K562 (cell line): ENCODE measurements around the gene DAB2IP. TPM values are rescaled to one million over a fixed set of nuclear protein-coding genes. Genes with fewer than 3 reads are reported as not detected.

Experiments
- ATAC-seq: fragments of 200-7000 bp; cut with Tn5 transposase; 3 replicates; pipeline ENCODE4 v1.9.1; 2020; ENCODE audit warnings: moderate library complexity
- BruUV-seq: library from RNA; stranded (reverse); fragments of 400-500 nt; replicated peaks from 2 replicates; lab custom pipeline; 2021; lab: Mats Ljungman, UMichigan
- CTCF ChIA-PET: fragments of 300-600 bp; formaldehyde crosslinking; extraction: SDS; loops from one replicate; lab custom pipeline; 2021; ENCODE audit warnings: low intra/inter-chr PET ratio; lab: Yijun Ruan, JAX
- POLR2A ChIA-PET: fragments of 300-600, 350-650 bp; sonication (Branson Sonifier 250); formaldehyde crosslinking; extraction: SDS; loops from one replicate; lab custom pipeline; 2021; ENCODE audit warnings: antibody characterized with exemption, inconsistent platforms; lab: Yijun Ruan, JAX
- DNase-seq, 4 experiments: peaks; one replicate each; pipeline versions ENCODE4 v3.0.0 to v3.0.0-alpha.2; 2011 to 2018; ENCODE audit warnings: low spot score in 3 of 4, mixed read lengths in 3 of 4; ENCODE audit errors: extremely low read depth in 1 of 4
- FAIRE-seq: peaks from 2 replicates; lab custom pipeline; 2011; peaks lifted over from hg19 to GRCh38; lab: Jason Lieb, UNC
- H2AFZ ChIP-seq: 2 replicates; pipeline ENCODE4 v1.6.0; 2011; ENCODE audit warnings: low read depth, low read length, control low read depth, inconsistent platforms
- H3K27ac ChIP-seq: fragments of 200-600 bp; 3 replicates; pipeline ENCODE4 v1.8.0; 2011; ENCODE audit warnings: low read depth, mild to moderate bottlenecking, control low read depth, inconsistent platforms, low read length, moderate library complexity, mixed read lengths; ENCODE audit errors: extremely low read depth
- H3K27me3 ChIP-seq, 2 experiments: fragments of 300-600 bp in 1 of 2; 2 replicates in 1 of 2; 3 replicates in 1 of 2; pipeline versions ENCODE4 v1.6.0 to v1.8.0; 2011; ENCODE audit warnings: inconsistent platforms in 2 of 2, low read length in 2 of 2, mild to moderate bottlenecking in 1 of 2, mixed read lengths in 1 of 2, moderate library complexity in 1 of 2; ENCODE audit not compliant: control insufficient read depth in 2 of 2, insufficient read depth in 2 of 2
- H3K36me3 ChIP-seq: fragments of 300-600 bp; 3 replicates; pipeline ENCODE4 v1.8.0; 2011; ENCODE audit warnings: mild to moderate bottlenecking, low read length, inconsistent platforms; ENCODE audit not compliant: control insufficient read depth, insufficient read depth
- H3K4me1 ChIP-seq, 2 experiments: fragments of 200-600 bp in 1 of 2; replicated peaks in 1 of 2; 2 replicates in 1 of 2; 3 replicates in 1 of 2; pipeline versions ENCODE4 v1.5.1 to v1.8.0; 2011; ENCODE audit warnings: inconsistent platforms in 2 of 2, low read length in 2 of 2, mild to moderate bottlenecking in 1 of 2, mixed read lengths in 1 of 2, moderate library complexity in 1 of 2; ENCODE audit not compliant: control insufficient read depth in 2 of 2, insufficient read depth in 2 of 2
- H3K4me2 ChIP-seq: 2 replicates; pipeline ENCODE4 v1.6.1; 2011; ENCODE audit warnings: low read length, control low read depth, inconsistent platforms, mixed read lengths; ENCODE audit not compliant: insufficient read depth
- H3K4me3 ChIP-seq: fragments of 200-600 bp; sonication (generic), shearing (Covaris generic); 2 replicates; pipeline ENCODE4 v1.5.1; 2016; ENCODE audit warnings: control low read depth, inconsistent platforms
- H3K79me2 ChIP-seq: fragments of 200-600 bp; 3 replicates; pipeline ENCODE4 v1.8.0; 2011; ENCODE audit warnings: low read length, inconsistent platforms; ENCODE audit not compliant: control insufficient read depth, insufficient read depth
- H3K9ac ChIP-seq, 2 experiments: 2 replicates each; pipeline versions ENCODE4 v1.6.0 to v1.6.1; 2011; ENCODE audit warnings: low read depth in 2 of 2, low read length in 2 of 2, control low read depth in 1 of 2, inconsistent platforms in 1 of 2, mild to moderate bottlenecking in 1 of 2, mixed read lengths in 1 of 2; ENCODE audit not compliant: insufficient read depth in 1 of 2
- H3K9me1 ChIP-seq: one replicate; pipeline ENCODE4 v1.6.0; 2011; ENCODE audit warnings: inconsistent platforms, mild to moderate bottlenecking, low read length, moderate library complexity; ENCODE audit not compliant: control insufficient read depth, insufficient read depth
- H3K9me3 ChIP-seq: replicated peaks from 2 replicates; pipeline ENCODE4 v1.5.1; 2011; ENCODE audit warnings: low read depth, low read length, inconsistent platforms; ENCODE audit not compliant: control insufficient read depth, insufficient read depth
- H4K20me1 ChIP-seq: replicated peaks from 2 replicates; pipeline ENCODE4 v1.6.1; 2011; ENCODE audit warnings: low read length, inconsistent platforms, mixed read lengths; ENCODE audit not compliant: control insufficient read depth, insufficient read depth
- ATF3 ChIP-seq, 2 experiments: fragments of 450-650 bp in 1 of 2; sonication (generic) in 1 of 2; formaldehyde crosslinking in 1 of 2; IDR thresholded peaks in 1 of 2; conservative IDR thresholded peaks in 1 of 2; 2 replicates each; pipeline versions ENCODE4 v1.6.1 to v1.8.1; 2016 to 2023; ENCODE audit warnings: mild to moderate bottlenecking in 2 of 2, moderate library complexity in 2 of 2, inconsistent platforms in 1 of 2, missing genetic modification reagents in 1 of 2
- PHB ChIP-seq: fragments of 250-450 bp; sonication (Bioruptor Pico); IDR thresholded peaks from 2 replicates; pipeline ENCODE4 v1.5.0; 2021
- RBM25 ChIP-seq: fragments of 200-400 bp; formaldehyde crosslinking; IDR thresholded peaks from 2 replicates; pipeline ENCODE4 v1.6.1; 2018; ENCODE audit warnings: low read length, low read depth, moderate library complexity; ENCODE audit not compliant: severe bottlenecking
- ZBTB7A ChIP-seq: IDR thresholded peaks from 2 replicates; pipeline ENCODE4 v1.6.1; 2011; ENCODE audit warnings: low read depth, mild to moderate bottlenecking, low read length, moderate library complexity, borderline replicate concordance; ENCODE audit not compliant: control insufficient read depth
- ZNF263 ChIP-seq: sonication (generic); formaldehyde crosslinking; IDR thresholded peaks from 2 replicates; pipeline ENCODE4 v1.8.0; 2022; ENCODE audit warnings: mild to moderate bottlenecking, missing genetic modification reagents, borderline replicate concordance
- WGBS: fragments of 100-300 bp; shearing (Covaris generic); methylation state at CpG from one replicate; pipeline ENCODE4 v1.1.6; 2016; ENCODE audit warnings: low coverage, mixed read lengths; ENCODE audit not compliant: insufficient coverage; ENCODE audit errors: missing lambda C conversion rate; 5-methylcytosine and 5-hydroxymethylcytosine counted together
- in situ Hi-C: fragments of 300-500 bp; cut with MboI; formaldehyde crosslinking; loops from 4 replicates; pipeline ENCODE4 v1.15.0; 2018; ENCODE audit warnings: inconsistent platforms, mixed read lengths
- intact Hi-C: fragments of 100-400 bp; cut with micrococcal nuclease; formaldehyde crosslinking; loops from 2 replicates; pipeline ENCODE4 v1.14.2; 2022
- polyA plus RNA-seq, 8 experiments: library from polyadenylated mRNA; depleted of rRNA in 4 of 8; stranded (reverse) in 5 of 8; unstranded in 3 of 8; fragments of >200 nt; fragmentation: Nextera tagmentation in 2 of 8; fragmentation: Illumina TruSeq in 1 of 8; extraction: Ambion mirVana in 2 of 8; extraction: Trizol in 1 of 8; gene quantifications; 2 replicates each; pipeline versions ENCODE4 v1.2.1 to v1.2.3, GENCODE V29; 2011 to 2014; ENCODE audit warnings: inconsistent platforms in 1 of 8, missing spikeins in 1 of 8
- total RNA-seq, 7 experiments: library from RNA; depleted of rRNA in 6 of 7; stranded (reverse); fragments of >200 nt in 6 of 7; fragmentation: Illumina TruSeq in 2 of 7; extraction: Trizol in 2 of 7; gene quantifications; 2 replicates each; pipeline versions ENCODE4 v1.2.1 to v1.2.3, GENCODE V29; 2011 to 2021; ENCODE audit warnings: low replicate concordance in 1 of 7
- TF ChIP-seq, protein P1 (sequence below): fragments of 450-650 bp; formaldehyde crosslinking; IDR thresholded peaks from 2 replicates; pipeline ENCODE4 v1.4.0; 2022; ENCODE audit warnings: mild to moderate bottlenecking, moderate library complexity

Gene DAB2IP
- total and polyA plus RNA-seq, 9 of the 15 experiments (the other 6 are each of a cell fraction or from before 2014, with no cell fraction given): 0.04 to 0.31 (median 0.08) TPM; not detected in 5

GRCh38 chr9:121650217-121651007 lies 1.0 kb upstream of the DAB2IP start:
- Histone ChIP-seq H3K79me2 (no peaks in the 10 kb centered on the region), H3K4me1 (peaks cover 0 to 15% of the 10 kb centered on the region in 2 experiments; a peak in 3 of 5 replicates), H3K9me1 (no peaks in the 10 kb centered on the region), H3K27ac (no peak overlapping the region), H3K9ac (no peak overlapping the region), H2AFZ (no peak overlapping the region), H3K9me3 (no peaks in the 10 kb centered on the region), H3K36me3 (no peaks in the 10 kb centered on the region), H4K20me1 (peaks cover 22% of the 10 kb centered on the region; the same call in 1 of the 2 replicates), H3K4me3 (no peak overlapping the region)
- BruUV-seq: no TSS peak
- in situ Hi-C loops: no loop called here
- CTCF ChIA-PET: no interaction called here
- DNase-seq (peak; percentile 27 to 71 (median 46)), FAIRE-seq (no peak)
- intact Hi-C loops: no loop called here
- peak; percentile 41; the same call in 1 of the 2 replicates for TF ChIP-seq ZNF263 (CRISPR knock-in tag)
- no peak for TF ChIP-seq PHB
- TF ChIP-seq ATF3 (IDR thresholded peaks at IDR 0.05): peak; percentile 25; the same call in 1 of the 2 replicates
- no peak for TF ChIP-seq ATF3 (CRISPR knock-in tag; conservative IDR thresholded peaks at IDR 0.05)
- peak; percentile 31 for TF ChIP-seq RBM25
- TF ChIP-seq, protein P1, sequence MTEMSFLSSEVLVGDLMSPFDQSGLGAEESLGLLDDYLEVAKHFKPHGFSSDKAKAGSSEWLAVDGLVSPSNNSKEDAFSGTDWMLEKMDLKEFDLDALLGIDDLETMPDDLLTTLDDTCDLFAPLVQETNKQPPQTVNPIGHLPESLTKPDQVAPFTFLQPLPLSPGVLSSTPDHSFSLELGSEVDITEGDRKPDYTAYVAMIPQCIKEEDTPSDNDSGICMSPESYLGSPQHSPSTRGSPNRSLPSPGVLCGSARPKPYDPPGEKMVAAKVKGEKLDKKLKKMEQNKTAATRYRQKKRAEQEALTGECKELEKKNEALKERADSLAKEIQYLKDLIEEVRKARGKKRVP (CRISPR knock-in tag): no peak
- TF ChIP-seq ZBTB7A: 0 out of 2 replicates have a peak, but pooled peaks have one; percentile 14
- TF ChIP-seq, all 486 proteins: peak for 4
- POLR2A ChIA-PET: interaction anchor here (1.1 kb wide), 1 partner anchor 12 kb away, joined by 4 read pairs; no protein-coding TSS in a partner anchor
- ATAC-seq: peak; percentile 65
- Histone ChIP-seq H3K27me3 (peaks cover 16 to 65% of the 10 kb centered on the region in 2 experiments), H3K4me2 (no peak overlapping the region)
- 6% methylated on average over 11 of the region's 15 CpGs for WGBS
